T-helper 2 cell treated with Interferon-gamma antibody and Interleukin-4, amounts not matched to agents 5 μg/mL and 100 μg/mL, for 36 hours (primary cell): ENCODE data around the gene TIGD2.

Source experiments
- DNase-seq: peaks from one replicate; pipeline ENCODE4 v3.0.0; 2021; ENCODE audit warnings: low spot score
- H3K27ac Mint-ChIP-seq: one replicate; pipeline ENCODE4 v1.8.0; 2021; ENCODE audit warnings: mild to moderate bottlenecking, mixed read lengths
- H3K27me3 Mint-ChIP-seq: one replicate; pipeline ENCODE4 v1.8.0; 2021; ENCODE audit warnings: low read depth, mixed read lengths
- H3K36me3 Mint-ChIP-seq: one replicate; pipeline ENCODE4 v1.8.0; 2021; ENCODE audit warnings: low read depth, mixed read lengths
- H3K4me1 Mint-ChIP-seq: one replicate; pipeline ENCODE4 v1.8.0; 2021; ENCODE audit warnings: low read depth, mixed read lengths
- H3K4me3 Mint-ChIP-seq: one replicate; pipeline ENCODE4 v1.8.0; 2022; ENCODE audit warnings: mild to moderate bottlenecking, moderate library complexity, mixed read lengths
- H3K9me3 Mint-ChIP-seq: one replicate; pipeline ENCODE4 v1.8.0; 2021; ENCODE audit warnings: mixed read lengths

The TIGD2 gene

DNA sequence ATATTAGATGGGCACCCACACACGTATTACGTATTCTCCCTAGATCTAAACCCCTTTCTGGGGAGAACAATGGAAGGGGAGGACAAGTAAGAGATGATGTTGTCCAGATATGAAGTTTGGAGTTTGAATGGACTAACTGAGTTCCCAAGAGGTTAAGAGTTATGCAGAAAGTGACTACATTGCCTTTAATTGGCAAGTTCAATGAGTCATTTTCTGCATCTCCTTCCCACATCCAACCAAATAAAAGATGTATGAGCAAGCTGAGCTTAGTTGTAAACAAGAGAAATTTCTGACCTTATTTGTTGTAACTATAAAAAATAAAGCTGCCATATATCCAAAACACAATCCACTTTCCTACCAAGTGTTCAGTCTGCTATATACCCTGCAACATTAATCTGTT is 50.5 kb downstream of the TIGD2 start:
- Mint-ChIP-seq H3K27me3 (peaks cover 28% of the 10 kb centered on the region), H3K4me3 (no peak overlapping the region), H3K27ac (no peak overlapping the region), H3K36me3 (no peaks in the 10 kb centered on the region), H3K9me3 (no peaks in the 10 kb centered on the region), H3K4me1 (peaks cover 2% of the 10 kb centered on the region)
- DNase-seq = no peak

DNA sequence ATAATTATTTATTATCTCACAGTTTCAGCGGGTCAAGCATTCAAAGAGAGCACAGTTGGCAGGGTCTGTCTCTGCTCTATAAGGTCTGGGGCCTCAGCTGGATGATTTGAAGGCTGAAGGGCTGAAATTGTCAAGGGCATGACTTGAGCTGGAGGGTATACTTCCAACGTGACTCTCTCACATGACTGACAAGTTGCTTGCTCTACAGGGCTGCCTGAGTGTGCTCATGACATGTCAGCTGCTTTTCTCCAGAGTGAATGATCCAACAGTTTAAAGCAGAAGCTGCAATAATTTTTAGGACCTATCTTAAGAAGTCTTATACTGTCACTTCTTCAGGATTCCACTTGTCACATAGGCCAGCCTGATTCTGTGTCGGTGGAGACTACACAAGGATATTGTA is 51.2 kb downstream of the TIGD2 start:
- no peaks in the 10 kb centered on the region for H3K9me3 Mint-ChIP-seq
- peaks cover 32% of the 10 kb centered on the region for H3K27me3 Mint-ChIP-seq
- no peak overlapping the region for H3K27ac Mint-ChIP-seq
- DNase-seq = no peak
- peaks cover 2% of the 10 kb centered on the region for H3K4me1 Mint-ChIP-seq
- H3K4me3 Mint-ChIP-seq = no peak overlapping the region
- H3K36me3 Mint-ChIP-seq = no peaks in the 10 kb centered on the region

DNA sequence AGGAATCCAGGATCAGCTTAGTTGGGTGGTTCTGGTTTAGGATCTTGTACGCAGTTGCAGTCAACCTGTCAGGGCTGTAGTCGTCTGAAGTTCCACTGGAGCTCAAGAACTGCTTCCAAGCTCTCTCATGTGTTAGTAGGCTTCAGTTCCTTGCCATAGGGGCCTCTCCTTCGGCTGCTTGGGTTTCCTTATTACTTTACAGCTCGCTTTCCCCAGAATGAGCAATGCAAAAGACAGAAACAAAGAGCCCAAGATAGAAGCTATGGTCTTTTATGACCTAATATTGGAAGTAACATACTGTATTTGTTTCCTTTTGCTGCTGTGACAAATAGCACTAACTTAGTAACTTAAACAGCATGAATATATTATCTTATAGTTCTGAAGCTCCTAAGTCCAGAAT is 51.7 kb downstream of the TIGD2 start:
- DNase-seq = no peak
- Mint-ChIP-seq H3K4me1 (peaks cover 2% of the 10 kb centered on the region), H3K36me3 (no peaks in the 10 kb centered on the region), H3K27me3 (peaks cover 31% of the 10 kb centered on the region), H3K9me3 (no peaks in the 10 kb centered on the region), H3K27ac (no peak overlapping the region), H3K4me3 (no peak overlapping the region)

DNA sequence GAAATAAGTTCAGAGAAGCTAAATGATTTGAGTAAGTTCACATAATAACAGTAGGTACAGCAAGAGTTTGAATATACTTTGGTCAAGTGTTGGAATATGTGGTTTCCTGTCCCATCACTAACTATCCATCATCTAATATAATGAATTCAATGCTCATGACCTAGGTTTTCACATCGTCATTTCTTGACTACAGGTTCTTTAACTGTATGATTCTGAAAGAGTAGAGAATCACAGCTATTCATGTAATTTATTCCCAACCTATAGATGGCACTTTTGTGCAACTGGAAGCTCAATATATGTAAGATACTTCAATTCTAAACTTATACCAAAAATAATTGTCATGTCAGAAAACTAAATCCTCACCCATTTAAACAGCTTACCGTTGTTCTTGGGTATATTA is 53.1 kb downstream of the TIGD2 start:
- no peaks in the 10 kb centered on the region for H3K36me3 Mint-ChIP-seq
- DNase-seq = no peak
- H3K27ac Mint-ChIP-seq = no peak overlapping the region
- H3K4me1 Mint-ChIP-seq = peaks cover 2% of the 10 kb centered on the region
- H3K9me3 Mint-ChIP-seq = no peaks in the 10 kb centered on the region
- H3K27me3 Mint-ChIP-seq = peaks cover 31% of the 10 kb centered on the region
- H3K4me3 Mint-ChIP-seq = no peak overlapping the region
